Stimulated activated CD8-positive, alpha-beta memory T cell treated with anti-CD3 and anti-CD28 coated beads, Interleukin-15, amount 100 ng/mL, for 48 hours (primary cell): ENCODE results near the gene PRRT1.

Source experiments
- DNase-seq, 2 donors: peaks; one replicate each; pipeline ENCODE4 v3.0.0-alpha.2; 2020; ENCODE audit warnings: low read depth in 2 of 2

PRRT1 gene

GRCh38 chr6:32175711-32176475 lies 24.2 kb upstream of the PRRT1 start, which contains the start of gene AGPAT1:
AGPAT1 (minus strand) TSS chr6:32176084; CDS start chr6:32171496, 4,588 bp downstream.
- peak; percentile 91 to 92 for DNase-seq

GRCh38 chr6:32175322-32175710 lies 23.6 kb upstream of the PRRT1 start:
- DNase-seq = no peak

GRCh38 chr6:32174416-32174815 lies 22.7 kb upstream of the PRRT1 start:
- no peak for DNase-seq

GRCh38 chr6:32173051-32173727 lies 21.4 kb upstream of the PRRT1 start:
- DNase-seq = no peak

- DNase-seq = no peak
Observed at GRCh38 chr6:32171234-32171633, 19.5 kb upstream of the PRRT1 start.

- DNase-seq = no peak
Observed at GRCh38 chr6:32170294-32170693, 18.6 kb upstream of the PRRT1 start.

GRCh38 chr6:32168807-32169591 lies 17.3 kb upstream of the PRRT1 start:
- no peak for DNase-seq

- DNase-seq = no peak
Observed at GRCh38 chr6:32168350-32168749, 16.6 kb upstream of the PRRT1 start.

GRCh38 chr6:32167761-32168262 lies 16.1 kb upstream of the PRRT1 start:
- DNase-seq = no peak

GRCh38 chr6:32167154-32167760 lies 15.5 kb upstream of the PRRT1 start:
- no peak for DNase-seq

GRCh38 chr6:32166411-32167061 lies 14.8 kb upstream of the PRRT1 start:
- DNase-seq = no peak

- DNase-seq = no peak
Observed at GRCh38 chr6:32164295-32164694, 12.6 kb upstream of the PRRT1 start, which contains the start of gene EGFL8. EGFL8 (plus strand) TSS chr6:32164595; CDS start chr6:32166166, 1,571 bp downstream.

GRCh38 chr6:32163559-32164258 lies 12.0 kb upstream of the PRRT1 start:
- no peak for DNase-seq

GRCh38 chr6:32158052-32158451 lies 6.3 kb upstream of the PRRT1 start:
- no peak for DNase-seq

- DNase-seq = no peak
Observed at GRCh38 chr6:32156891-32157290, 5.2 kb upstream of the PRRT1 start.

- peak; percentile 46 to 48 for DNase-seq
Observed at GRCh38 chr6:32154514-32155161, 2.9 kb upstream of the PRRT1 start.

GRCh38 chr6:32153564-32154513 lies 2.1 kb upstream of the PRRT1 start, which contains the start of gene PPT2:
PPT2 (plus strand) TSS chr6:32154141; CDS start chr6:32154595, 454 bp downstream.
- peak; percentile 77 to 81 for DNase-seq

GRCh38 chr6:32152769-32153563 lies 1.2 kb upstream of the PRRT1 start:
- DNase-seq = no peak
